Measurements from ENCODE around the gene TMEM187. TPM values are rescaled to one million over a fixed set of nuclear protein-coding genes. Genes with fewer than 3 reads are reported as not detected.
"Not testable (repeated sequence)": the region's sequence is repeated elsewhere in the genome, so short reads cannot be mapped to it uniquely, and the experiment has no call there.

The TMEM187 gene
- total RNA-seq, 1 donor from 2014 or later = 14.4 TPM

DNA sequence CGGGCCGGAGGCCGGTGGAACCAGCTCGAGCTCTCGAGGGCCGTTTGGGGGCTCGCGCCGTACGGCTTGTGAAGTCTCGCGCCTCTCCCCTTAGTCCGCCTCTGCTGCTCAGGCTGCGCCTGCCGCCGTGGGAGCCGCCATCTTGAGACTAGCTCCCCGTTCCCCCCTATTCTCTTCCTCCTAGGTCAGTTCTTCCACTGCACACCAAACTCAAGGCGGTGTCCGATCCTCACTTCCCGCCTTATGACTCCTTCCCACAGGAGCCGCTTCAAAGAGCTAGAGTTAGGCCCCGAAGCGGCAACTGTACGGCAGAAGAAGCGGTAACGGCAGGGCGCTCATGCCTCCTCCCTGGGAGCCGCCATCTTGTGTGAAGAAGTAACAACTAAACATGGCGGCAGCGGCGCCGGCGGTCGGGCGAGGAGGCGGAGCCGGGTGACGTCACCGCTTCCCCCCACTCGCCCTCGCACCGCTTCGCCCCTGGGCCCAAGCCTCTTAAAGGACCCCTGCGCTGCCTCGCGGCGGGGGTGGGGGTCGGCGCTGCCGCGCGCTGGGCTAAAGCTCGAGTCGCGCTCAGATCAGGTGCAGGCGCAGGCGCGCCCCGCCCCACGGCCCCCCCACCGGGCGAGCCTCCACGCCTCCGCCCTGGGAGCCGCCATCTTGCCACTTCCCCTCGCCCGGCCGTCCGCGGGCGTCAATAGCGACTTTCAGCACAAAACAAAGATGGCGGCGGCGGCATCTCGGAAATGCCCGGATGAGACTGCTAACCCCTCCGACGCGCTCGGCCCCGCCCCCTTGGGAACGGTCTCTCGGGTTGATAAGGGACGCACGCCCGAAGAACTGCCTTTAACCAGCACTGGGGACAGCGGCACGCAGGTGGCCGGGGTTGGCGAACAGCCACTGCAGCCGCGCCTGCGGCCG, 845 bp upstream of the TMEM187 start, which contains the start of gene HCFC1:
HCFC1 (minus strand) TSS at position 369 of the 918 bp plus-strand sequence. CDS start 978 bp downstream, outside the sequence.
- H3K9me3 Mint-ChIP-seq = no peaks in the 10 kb centered on the region
- peak within 1 kb of the TSS; percentile 100 for H3K27ac Mint-ChIP-seq
- H3K36me3 Mint-ChIP-seq = peaks cover 11% of the 10 kb centered on the region
- H3K4me3 Mint-ChIP-seq = peak within 1 kb of the TSS; percentile 100
- TF ChIP-seq, protein P1, sequence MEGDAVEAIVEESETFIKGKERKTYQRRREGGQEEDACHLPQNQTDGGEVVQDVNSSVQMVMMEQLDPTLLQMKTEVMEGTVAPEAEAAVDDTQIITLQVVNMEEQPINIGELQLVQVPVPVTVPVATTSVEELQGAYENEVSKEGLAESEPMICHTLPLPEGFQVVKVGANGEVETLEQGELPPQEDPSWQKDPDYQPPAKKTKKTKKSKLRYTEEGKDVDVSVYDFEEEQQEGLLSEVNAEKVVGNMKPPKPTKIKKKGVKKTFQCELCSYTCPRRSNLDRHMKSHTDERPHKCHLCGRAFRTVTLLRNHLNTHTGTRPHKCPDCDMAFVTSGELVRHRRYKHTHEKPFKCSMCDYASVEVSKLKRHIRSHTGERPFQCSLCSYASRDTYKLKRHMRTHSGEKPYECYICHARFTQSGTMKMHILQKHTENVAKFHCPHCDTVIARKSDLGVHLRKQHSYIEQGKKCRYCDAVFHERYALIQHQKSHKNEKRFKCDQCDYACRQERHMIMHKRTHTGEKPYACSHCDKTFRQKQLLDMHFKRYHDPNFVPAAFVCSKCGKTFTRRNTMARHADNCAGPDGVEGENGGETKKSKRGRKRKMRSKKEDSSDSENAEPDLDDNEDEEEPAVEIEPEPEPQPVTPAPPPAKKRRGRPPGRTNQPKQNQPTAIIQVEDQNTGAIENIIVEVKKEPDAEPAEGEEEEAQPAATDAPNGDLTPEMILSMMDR (conservative IDR thresholded peaks at IDR 0.05) = no peak
- H3K27me3 Mint-ChIP-seq = no peaks in the 10 kb centered on the region
- H3K4me1 Mint-ChIP-seq (ENCODE audit: unreplicated experiment) = peaks cover 36% of the 10 kb centered on the region
- DNase-seq (ENCODE audit: extremely low spot score, unreplicated experiment) = peak; percentile 98

DNA sequence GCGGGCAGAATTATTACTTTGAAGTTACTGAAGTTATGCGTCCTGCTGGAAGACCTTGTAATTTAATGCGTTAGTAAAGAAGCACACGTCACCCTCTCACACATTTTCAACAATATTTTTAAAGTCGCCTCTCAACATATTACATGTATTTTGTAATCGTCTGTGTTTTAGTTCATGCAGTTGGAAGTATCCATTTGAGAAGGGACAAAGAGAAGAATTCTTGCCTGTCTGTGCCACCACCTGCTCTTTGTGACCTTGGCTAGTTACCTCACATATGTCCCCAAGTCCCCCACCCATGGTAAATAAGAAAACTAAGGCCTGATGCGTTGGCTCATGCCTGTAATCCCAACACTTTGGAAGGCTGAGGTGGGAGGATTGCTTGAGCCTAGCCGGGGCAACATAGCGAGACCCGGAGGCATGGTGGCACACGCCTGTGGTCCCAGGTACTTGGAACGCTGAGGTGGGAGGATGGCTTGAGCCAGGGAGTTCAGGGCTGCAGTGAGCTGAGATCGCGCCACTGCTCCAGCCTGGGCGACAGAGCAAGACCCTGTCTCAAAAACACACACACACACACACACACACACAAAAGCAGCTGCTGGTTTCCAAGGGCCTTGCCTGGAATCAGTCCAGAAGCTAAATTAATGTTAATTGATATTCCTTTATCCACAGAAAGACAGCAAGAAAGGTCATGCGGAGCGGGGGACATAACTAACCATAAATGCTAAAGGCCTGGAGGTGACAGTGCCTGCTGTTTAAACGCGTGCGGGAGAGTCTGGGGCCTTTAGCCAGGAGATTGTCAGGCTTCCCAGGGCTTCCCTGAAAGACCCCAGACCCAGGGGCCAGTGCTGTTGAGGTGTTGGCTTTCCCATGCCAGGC, 811 bp downstream of the TMEM187 start:
- DNase-seq (ENCODE audit: extremely low spot score, unreplicated experiment) = peak; percentile 66
- peaks cover 20% of the 10 kb centered on the region for H3K4me1 Mint-ChIP-seq (ENCODE audit: unreplicated experiment)
- no peaks in the 10 kb centered on the region for H3K27me3 Mint-ChIP-seq
- H3K36me3 Mint-ChIP-seq = peaks cover 3% of the 10 kb centered on the region
- H3K27ac Mint-ChIP-seq = peak overlapping the region; percentile 100
- TF ChIP-seq, protein P1 (conservative IDR thresholded peaks at IDR 0.05) = no peak
- no peaks in the 10 kb centered on the region for H3K9me3 Mint-ChIP-seq
- peak overlapping the region; percentile 96 for H3K4me3 Mint-ChIP-seq

DNA sequence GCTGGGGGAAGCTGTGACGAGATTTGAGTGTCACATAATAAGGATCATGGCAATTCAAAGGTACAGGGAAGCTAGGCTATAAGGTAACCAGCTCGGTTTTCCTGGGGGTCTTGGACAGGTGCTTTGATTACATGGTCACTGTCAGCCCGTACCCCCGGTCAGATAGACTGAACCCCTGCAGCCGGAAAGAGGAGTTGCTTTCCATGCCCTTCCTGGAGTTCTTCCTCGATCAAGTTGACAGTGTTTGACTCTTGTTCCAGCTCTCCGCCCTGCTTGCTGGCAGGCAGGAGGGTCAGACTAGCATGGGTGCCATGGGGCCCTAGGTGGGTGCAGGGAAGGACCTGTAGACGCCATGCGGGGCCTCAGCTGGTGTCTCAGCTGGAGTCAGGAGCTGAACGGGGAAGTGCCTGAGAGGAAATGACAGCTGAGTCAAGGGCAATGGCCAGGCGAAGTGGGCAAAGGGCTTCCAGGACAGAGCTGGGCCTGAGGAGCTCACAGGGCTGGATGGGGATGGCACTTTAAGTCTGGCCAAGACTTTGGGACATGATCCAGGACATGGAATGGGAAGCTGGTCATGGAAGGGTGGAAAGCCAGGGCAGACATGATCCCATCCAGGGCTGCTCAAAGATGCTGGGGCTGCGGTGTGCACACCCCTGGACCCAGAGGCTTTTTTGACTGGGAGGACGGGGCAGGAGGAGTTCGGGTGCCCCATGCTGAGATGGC, 1.6 kb downstream of the TMEM187 start:
- Mint-ChIP-seq H3K36me3 (peaks cover 3% of the 10 kb centered on the region), H3K4me1 (ENCODE audit: unreplicated experiment) (peaks cover 19% of the 10 kb centered on the region), H3K4me3 (peak overlapping the region; percentile 96), H3K9me3 (no peaks in the 10 kb centered on the region), H3K27me3 (no peaks in the 10 kb centered on the region), H3K27ac (peak overlapping the region; percentile 100)
- TF ChIP-seq, protein P1 (conservative IDR thresholded peaks at IDR 0.05) = no peak
- DNase-seq (ENCODE audit: extremely low spot score, unreplicated experiment) = no peak

DNA sequence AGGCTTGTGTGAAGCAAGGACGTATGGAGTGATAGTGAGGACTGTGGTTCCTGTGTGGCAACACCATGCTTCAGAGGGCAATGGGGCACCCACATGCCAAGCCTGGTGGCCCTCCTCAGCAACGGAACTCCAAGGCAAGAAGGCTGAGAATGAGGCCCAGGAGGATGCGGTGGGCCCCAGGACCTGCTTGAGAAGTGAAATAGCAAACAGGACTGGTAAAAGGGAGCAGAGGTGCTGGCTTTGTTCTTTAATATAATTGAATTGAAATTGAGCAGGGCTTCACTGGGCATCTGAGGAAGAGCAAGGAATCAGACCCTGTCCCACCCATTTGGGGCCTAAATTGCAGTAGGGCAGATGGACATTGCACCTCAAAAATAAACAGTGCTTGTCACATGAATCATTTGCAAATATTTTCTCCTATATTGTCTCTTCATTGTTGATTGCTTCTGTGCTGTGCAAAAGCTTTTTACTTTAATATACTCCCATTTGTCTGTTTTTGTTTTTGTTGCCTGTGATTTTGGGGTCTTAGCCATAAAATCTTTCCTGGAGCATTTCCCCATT, 2.3 kb downstream of the TMEM187 start:
- Mint-ChIP-seq H3K27me3 (no peaks in the 10 kb centered on the region), H3K4me3 (peak overlapping the region; percentile 96), H3K36me3 (peaks cover 3% of the 10 kb centered on the region), H3K27ac (peak overlapping the region; percentile 100), H3K4me1 (ENCODE audit: unreplicated experiment) (peaks cover 19% of the 10 kb centered on the region), H3K9me3 (no peaks in the 10 kb centered on the region)
- TF ChIP-seq, protein P1 (conservative IDR thresholded peaks at IDR 0.05) = no peak
- DNase-seq (ENCODE audit: extremely low spot score, unreplicated experiment) = no peak

DNA sequence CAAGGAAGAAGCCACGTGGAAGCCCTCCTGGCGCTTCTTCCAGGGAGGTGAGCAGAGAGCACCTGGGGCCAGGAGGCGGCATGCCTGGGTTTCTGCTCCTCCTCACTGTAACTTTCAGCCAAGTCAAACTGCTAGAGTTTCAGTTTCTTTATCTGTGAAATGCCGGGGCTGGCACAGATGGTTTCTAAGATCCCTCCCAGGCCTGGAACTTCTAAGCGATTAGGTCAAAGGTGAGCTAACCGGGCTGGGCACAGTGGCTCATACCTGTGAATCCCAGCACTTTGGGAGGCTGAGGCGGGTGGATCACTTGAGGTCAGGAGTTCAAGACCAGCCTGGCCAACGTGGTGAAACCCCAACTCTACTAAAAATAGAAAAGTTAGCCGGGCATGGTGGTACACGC, 7.8 kb downstream of the TMEM187 start:
- H3K27ac Mint-ChIP-seq; H3K27me3 Mint-ChIP-seq; H3K9me3 Mint-ChIP-seq; H3K4me1 Mint-ChIP-seq (ENCODE audit: unreplicated experiment); DNase-seq (ENCODE audit: extremely low spot score, unreplicated experiment); H3K36me3 Mint-ChIP-seq; H3K4me3 Mint-ChIP-seq: not testable (repeated sequence)
